Non-pigmented ciliary epithelial cell (primary cell): ENCODE data around the gene FBF1.
"Not testable (repeated sequence)": the region's sequence is repeated elsewhere in the genome, so short reads cannot be mapped to it uniquely, and the experiment has no call there.

Experiments used
- DNase-seq: peaks from one replicate; pipeline ENCODE4 v3.0.0-alpha.2; 2010; ENCODE audit warnings: low read depth

The FBF1 gene

GRCh38 chr17:75875182-75875939, 65.5 kb downstream of the FBF1 start:
- DNase-seq: no peak

GRCh38 chr17:75874323-75875181, 66.3 kb downstream of the FBF1 start:
- DNase-seq: no peak

GRCh38 chr17:75873587-75874322, 67.1 kb downstream of the FBF1 start:
- no peak for DNase-seq

GRCh38 chr17:75872434-75873351, 68.1 kb downstream of the FBF1 start:
- DNase-seq: no peak

- DNase-seq: not testable (repeated sequence)
Observed at GRCh38 chr17:75870228-75870627, 70.6 kb downstream of the FBF1 start.

- no peak for DNase-seq
Observed at GRCh38 chr17:75869282-75870141, 71.3 kb downstream of the FBF1 start.

- not testable (repeated sequence) for DNase-seq
Observed at GRCh38 chr17:75868730-75869281, 72.0 kb downstream of the FBF1 start.

GRCh38 chr17:75865404-75866188, 75.2 kb downstream of the FBF1 start:
- not testable (repeated sequence) for DNase-seq

- not testable (repeated sequence) for DNase-seq
Observed at GRCh38 chr17:75864887-75865286, 76.0 kb downstream of the FBF1 start.

- no peak for DNase-seq
Observed at GRCh38 chr17:75864448-75864871, 76.4 kb downstream of the FBF1 start.

GRCh38 chr17:75861927-75862317, 78.9 kb downstream of the FBF1 start:
- DNase-seq: no peak
